Kasumi-1 (cell line): ENCODE measurements around the gene PSMC3.

ENCODE experiments used
- DNase-seq, 2 experiments: peaks; one replicate each; lab custom pipeline; 2025; lab: John Stamatoyannopoulos, UW

The PSMC3 gene

GRCh38 chr11:47394050-47394321 is 32.3 kb downstream of the PSMC3 start:
- DNase-seq, result no peak

GRCh38 chr11:47393163-47394049 is 32.8 kb downstream of the PSMC3 start:
- peak in 1 of 2 experiments; percentile 33 for DNase-seq

- no peak for DNase-seq
Measured at GRCh38 chr11:47392546-47393162, 33.6 kb downstream of the PSMC3 start.

GRCh38 chr11:47391711-47392432 is 34.4 kb downstream of the PSMC3 start:
- DNase-seq, result no peak

- DNase-seq, result no peak
Measured at GRCh38 chr11:47391077-47391583, 35.1 kb downstream of the PSMC3 start.

GRCh38 chr11:47390422-47390760 is 35.8 kb downstream of the PSMC3 start:
- DNase-seq, result no peak

- DNase-seq, result no peak
Measured at GRCh38 chr11:47389577-47390421, 36.4 kb downstream of the PSMC3 start.

GRCh38 chr11:47388697-47389576 is 37.3 kb downstream of the PSMC3 start:
- no peak for DNase-seq

GRCh38 chr11:47387944-47388696 is 38.1 kb downstream of the PSMC3 start:
- peak; percentile 38 to 42 for DNase-seq

- no peak for DNase-seq
Measured at GRCh38 chr11:47384498-47384897, 41.7 kb downstream of the PSMC3 start.

GRCh38 chr11:47383071-47383470 is 43.2 kb downstream of the PSMC3 start:
- DNase-seq, result no peak

GRCh38 chr11:47380078-47380477 is 46.2 kb downstream of the PSMC3 start:
- DNase-seq, result no peak

GRCh38 chr11:47379317-47379716 is 46.9 kb downstream of the PSMC3 start:
- DNase-seq, result no peak

GRCh38 chr11:47378836-47379170 is 47.4 kb downstream of the PSMC3 start:
- no peak for DNase-seq

- peak; percentile 95 to 96 for DNase-seq
Measured at GRCh38 chr11:47378010-47378835, 48.0 kb downstream of the PSMC3 start, which contains the start of gene SPI1. Gene SPI1 (minus strand): TSS chr11:47378547. CDS start chr11:47378353, 194 bp downstream.

- DNase-seq, result peak; percentile 25 to 26
Measured at GRCh38 chr11:47377571-47378009, 48.6 kb downstream of the PSMC3 start.

GRCh38 chr11:47376525-47377371 is 49.5 kb downstream of the PSMC3 start:
- peak; percentile 55 to 67 for DNase-seq

- no peak for DNase-seq
Measured at GRCh38 chr11:47376107-47376524, 50.1 kb downstream of the PSMC3 start.
